HG02759 (cell line): Measurements from ENCODE around the gene EIF1AD.
A peak's percentile ranks its signal among the peaks of the same experiment; 100 is the strongest.
"Not testable (repeated sequence)": the region's sequence is repeated elsewhere in the genome, so short reads cannot be mapped to it uniquely, and the experiment has no call there.

Source experiments
- ATAC-seq: cut with Tn5 transposase; IDR thresholded peaks from one replicate; pipeline ENCODE4 v1.9.1; 2021; ENCODE audit warnings: mild to moderate bottlenecking, moderate library complexity; ENCODE audit not compliant: unreplicated experiment

The EIF1AD gene

DNA sequence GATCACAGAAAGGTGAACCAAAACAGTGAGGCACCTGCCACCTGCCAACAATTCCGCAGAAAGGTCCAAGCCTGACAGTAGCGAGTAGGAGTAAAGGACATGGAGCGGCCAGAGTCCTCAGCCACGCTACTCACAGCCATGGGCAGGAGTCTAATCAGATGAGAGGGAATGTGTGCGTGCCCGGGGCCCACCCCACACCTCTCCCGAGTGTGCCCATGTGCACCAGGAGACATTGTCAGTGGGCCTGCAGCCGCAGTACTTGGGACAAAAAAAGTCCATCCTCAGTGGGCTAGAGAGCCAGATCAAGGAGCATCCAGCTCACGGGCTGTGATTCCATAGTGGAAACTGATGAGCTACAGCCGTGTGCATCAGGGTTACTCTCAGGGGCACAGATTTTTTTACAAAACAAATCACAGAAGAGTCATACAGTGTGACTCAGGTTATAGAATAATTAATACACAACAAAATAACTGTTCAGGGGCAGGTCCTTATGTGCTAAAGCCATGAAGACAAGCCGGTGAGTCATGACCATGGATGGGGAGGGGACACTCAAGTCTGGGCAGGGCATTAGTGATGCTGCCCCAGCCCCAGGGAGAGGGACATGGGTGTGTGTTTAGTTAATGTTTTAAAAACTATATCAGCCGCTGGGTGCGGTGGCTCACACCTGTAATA lies 28.4 kb downstream of the EIF1AD start:
- no peak for ATAC-seq

DNA sequence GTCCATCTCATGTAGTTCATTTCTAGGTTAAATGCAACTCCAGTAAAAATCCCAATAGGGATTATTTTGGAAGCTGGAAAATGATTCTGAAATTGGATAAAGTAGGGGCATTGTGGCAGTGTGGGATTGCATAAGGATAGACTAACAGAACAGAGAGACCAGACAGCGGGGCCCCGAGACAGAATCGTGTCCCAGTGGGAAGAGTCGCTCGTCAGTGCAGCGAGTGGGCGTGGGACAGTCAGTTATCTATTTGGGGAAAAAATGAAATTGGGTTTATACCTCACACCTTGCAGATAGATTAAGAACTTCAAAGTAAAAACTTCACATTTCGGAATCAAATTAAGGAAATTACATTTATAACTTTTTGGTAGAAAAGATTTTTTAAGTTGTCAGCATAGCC lies 29.8 kb downstream of the EIF1AD start:
- no peak for ATAC-seq

DNA sequence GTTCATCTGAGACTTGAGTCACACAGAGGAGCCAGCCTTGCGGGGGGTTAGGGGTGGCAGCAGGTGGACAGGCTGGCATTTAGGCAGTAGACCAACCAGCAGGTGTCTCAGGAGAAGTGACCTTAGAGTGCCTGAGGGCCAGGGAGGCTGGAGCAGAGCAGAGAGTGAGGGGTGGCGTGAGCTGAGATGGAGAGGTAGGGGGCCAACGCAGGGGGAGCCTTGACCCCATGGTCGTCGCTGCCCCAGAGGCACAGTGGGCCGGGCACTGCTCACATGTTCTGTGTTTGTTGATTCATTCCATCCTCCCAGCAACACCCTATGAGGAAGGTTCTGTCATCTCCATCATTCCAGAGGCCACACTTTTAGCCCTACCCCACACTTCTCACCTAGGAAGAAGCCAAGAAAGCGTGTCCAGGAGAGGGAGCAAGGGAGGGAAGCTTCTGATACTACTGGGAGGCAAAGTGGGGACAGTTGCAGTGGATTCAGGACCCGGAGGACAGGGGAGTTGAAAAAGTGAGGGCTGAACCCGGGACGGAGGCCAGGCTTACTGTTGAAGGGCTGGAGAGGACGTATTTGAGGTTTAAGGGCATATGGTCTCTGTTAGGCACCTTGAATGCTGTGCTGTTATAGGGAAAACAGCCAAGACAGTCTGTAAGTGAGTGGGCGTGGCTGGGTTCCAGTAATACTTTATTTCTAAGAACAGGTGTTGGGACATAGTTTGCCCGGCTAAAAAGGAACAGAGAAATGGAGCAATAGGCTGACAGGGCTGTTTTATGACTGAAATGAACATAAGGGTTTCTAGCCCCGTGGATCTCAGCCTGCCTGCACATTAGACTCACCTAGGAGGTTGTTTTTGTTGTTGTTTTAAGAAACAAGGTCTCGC lies 33.1 kb downstream of the EIF1AD start:
- ATAC-seq = no peak

DNA sequence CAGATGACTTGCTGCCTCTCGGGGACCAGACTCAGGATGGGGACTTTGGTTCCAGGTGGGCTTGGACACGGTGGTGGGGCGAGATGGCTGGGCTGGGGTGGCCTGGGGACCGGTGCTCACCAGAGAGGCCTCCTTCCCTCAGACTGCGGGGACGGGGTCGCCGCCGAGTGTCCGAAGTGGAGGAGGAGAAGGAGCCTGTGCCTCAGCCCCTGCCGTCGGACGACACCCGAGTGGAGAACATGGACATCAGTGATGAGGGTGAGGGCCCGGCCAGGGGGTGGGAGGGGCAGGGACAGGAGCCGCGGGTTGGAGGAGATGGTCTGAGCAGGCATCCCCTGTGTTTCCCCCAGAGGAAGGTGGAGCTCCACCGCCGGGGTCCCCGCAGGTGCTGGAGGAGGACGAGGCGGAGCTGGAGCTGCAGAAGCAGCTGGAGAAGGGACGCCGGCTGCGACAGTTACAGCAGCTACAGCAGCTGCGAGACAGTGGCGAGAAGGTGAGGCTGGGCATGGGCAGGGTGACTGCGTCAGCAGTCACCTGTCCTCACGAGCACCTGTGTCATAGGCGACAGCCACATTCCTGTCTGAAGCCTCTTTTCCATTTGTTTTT lies 34.5 kb downstream of the EIF1AD start:
- no peak for ATAC-seq

GRCh38 chr11:65965986-65966762 lies 35.8 kb downstream of the EIF1AD start:
- ATAC-seq = no peak

DNA sequence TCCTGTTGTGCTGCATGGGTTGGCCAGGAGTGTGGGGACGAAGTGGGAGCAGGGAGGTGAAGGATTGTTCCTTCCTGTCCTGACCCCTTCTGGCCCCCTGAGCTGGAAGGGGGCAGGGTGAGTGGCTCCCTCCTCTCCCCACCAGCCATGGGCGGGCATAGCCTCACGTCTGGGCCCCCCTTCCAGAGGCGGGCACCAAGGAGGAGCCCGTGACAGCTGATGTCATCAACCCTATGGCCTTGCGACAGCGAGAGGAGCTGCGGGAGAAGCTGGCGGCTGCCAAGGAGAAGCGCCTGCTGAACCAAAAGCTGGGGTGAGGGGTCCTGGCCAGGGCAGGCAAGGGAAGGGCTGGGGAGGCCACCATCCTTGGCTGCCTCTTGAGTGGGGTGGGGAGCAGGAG lies 37.1 kb downstream of the EIF1AD start:
- ATAC-seq = no peak

GRCh38 chr11:65962141-65962564 lies 39.8 kb downstream of the EIF1AD start:
- no peak for ATAC-seq

DNA sequence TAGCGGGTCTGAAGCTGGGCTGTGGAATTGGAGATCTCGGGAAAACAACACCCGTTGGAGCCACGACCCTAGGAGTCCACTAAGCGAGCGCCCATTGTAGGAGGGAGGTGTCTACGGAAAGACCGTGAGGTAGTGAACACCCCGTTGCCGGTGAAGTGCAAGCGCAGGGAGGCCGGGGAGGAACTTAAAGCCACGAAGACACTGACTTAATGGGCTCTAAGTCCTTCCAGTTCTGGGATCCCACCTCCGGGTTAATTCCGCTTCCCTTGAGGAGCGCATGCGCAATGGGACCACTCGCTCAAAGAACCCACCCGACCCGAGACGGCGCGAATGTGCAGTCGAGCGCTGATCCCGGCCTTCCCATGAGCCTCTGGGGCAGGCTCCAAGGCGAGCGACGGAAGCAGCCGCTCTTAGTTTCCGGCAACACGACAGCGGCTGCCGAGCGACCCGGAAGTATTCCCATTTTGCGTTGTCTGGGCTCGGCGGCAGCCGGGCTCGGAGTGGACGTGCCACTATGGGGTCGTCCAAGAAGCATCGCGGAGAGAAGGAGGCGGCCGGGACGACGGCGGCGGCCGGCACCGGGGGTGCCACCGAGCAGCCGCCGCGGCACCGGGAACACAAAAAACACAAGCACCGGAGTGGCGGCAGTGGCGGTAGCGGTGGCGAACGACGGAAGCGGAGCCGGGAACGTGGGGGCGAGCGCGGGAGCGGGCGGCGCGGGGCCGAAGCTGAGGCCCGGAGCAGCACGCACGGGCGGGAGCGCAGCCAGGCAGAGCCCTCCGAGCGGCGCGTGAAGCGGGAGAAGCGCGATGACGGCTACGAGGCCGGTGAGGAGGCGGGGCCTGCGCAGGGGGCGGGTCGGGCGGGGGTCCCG lies 40.5 kb downstream of the EIF1AD start, which contains the start of gene SART1:
Gene SART1, plus strand, starts transcription at position 468 of the 874 bp plus-strand sequence. Its CDS starts 47 bp downstream, at position 515.
- ATAC-seq = peak; percentile 94

GRCh38 chr11:65960824-65961266 lies 41.1 kb downstream of the EIF1AD start:
- ATAC-seq = no peak

DNA sequence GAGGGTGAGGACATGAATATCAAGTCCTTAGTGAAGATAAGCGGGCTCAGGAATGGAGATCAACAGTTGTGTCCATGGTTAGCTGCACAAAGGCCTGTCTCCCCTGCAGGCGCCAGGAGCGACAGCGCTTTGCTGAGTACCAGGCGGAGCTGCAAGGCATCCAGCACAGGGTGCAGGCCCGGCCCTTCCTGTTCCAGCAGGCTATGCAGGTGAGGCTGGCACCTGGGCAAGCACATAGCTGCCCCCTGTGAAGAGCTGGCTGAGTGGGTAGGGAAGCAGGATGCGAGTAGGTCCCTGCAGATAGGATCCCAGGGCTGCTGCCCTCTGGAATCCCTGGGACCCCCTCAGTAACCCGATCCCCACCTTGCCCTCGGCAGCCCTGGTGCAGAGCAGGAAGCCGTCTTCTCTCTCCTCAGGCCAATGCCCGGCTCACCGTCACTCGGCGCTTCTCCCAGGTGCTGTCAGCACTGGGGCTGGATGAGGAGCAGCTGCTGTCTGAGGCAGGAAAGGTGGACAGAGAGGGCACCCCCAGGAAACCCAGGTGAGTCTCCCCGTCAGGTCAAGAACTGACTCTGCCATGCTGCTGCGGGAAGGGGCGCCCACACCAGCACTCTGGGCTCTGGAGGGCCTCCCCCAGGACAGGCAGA lies 43.1 kb downstream of the EIF1AD start:
- no peak for ATAC-seq

DNA sequence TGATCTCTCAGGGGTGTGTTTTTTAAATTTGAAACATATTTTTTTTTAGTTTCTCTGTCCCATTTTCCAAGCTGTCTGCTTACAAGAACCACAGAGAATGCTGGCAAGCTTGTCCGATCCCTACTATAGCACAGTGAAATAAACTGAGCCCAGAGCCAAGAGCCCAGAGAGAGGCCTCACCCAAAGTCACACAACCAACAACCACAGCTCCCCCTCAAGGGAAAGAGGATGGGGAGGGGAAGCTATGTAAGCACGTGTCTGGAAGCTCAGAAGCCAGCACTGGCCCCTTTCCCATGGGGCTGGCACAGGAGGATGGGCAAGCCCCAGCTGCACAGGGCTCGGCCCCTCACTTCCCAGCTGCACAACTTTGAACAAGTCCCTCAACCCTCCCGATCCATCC lies 43.7 kb downstream of the EIF1AD start:
- no peak for ATAC-seq

GRCh38 chr11:65954771-65955170 lies 47.2 kb downstream of the EIF1AD start:
- no peak for ATAC-seq

GRCh38 chr11:65953471-65953870 lies 48.5 kb downstream of the EIF1AD start:
- no peak for ATAC-seq

- ATAC-seq = no peak
Measured at GRCh38 chr11:65952052-65952521, 49.9 kb downstream of the EIF1AD start.

DNA sequence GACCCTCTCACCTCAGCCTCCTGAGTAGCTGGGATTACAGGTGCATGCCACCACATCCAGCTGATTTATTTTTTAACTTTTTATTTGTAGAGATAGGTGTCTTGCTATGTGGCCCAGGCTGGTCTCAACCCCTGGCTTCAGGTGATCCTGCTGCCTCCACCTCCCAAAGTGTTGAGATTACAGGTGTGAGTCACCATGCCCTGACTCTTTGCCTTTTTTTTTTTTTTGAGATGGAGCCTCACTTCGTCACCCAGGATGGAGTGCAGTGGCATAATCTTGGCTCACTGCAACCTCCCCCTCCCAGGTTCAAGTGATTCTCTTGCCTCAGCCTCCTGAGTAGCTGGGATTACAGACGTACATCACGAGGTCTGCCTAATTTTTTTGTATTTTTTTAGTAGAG lies 50.3 kb downstream of the EIF1AD start:
- not testable (repeated sequence) for ATAC-seq

GRCh38 chr11:65950711-65951110 lies 51.2 kb downstream of the EIF1AD start:
- ATAC-seq = not testable (repeated sequence)

DNA sequence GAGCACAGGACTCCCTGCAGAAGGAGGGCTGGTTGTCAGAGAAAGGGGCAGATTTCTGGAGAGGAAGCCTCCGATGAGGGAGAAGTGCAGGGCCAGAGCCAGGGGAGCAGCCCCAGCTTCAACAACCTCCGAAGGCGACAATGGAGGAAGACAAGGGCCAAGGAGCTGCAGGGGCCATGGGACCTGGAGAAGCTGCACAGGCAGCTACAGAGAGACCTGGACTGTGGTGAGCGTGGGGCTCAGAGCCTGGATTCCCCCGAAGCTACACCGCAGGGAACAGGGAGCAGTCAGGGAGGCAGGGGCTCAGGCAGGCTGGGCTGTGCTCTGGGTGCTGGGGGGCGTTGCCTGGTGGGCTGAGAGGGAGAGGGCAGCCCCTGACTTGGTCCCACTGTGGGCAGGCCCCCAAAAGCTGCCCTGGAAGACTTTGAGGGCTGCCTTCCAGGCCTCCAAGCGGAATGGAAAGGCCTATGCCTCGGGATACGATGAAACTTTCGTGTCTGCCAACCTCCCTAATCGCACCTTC lies 54.3 kb downstream of the EIF1AD start:
- no peak for ATAC-seq

DNA sequence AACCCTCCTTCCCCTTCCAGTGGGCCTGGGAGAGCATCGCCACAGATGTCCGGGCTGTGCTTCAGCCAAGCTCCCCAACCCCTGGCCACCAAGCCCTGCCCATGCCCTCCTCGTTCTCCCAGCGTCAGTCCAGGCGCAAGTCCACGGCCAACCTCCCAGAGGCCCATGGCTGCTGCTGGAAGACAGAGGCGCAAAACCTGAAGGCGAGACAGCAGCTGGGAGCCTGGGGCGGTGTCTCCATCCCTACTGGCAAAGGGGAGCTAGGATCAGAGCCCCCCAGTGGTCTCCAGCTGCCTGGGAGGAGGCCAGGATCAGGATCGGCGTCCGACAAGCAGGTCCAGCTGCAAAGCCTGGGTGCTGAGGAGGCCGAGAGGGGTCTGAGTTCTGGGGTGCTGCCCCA lies 54.8 kb downstream of the EIF1AD start:
- no peak for ATAC-seq

- no peak for ATAC-seq
Measured at GRCh38 chr11:65946655-65947054, 55.3 kb downstream of the EIF1AD start.
